Mesendoderm (in vitro differentiated cells): ENCODE measurements around the gene TMC1.
"Not testable (repeated sequence)": the region's sequence is repeated elsewhere in the genome, so short reads cannot be mapped to it uniquely, and the experiment has no call there.

Experiments
- DNase-seq: peaks from one replicate; pipeline ENCODE4 v3.0.0; 2013
- H2AK5ac ChIP-seq: 2 replicates; pipeline ENCODE4 v1.6.1; 2013; ENCODE audit warnings: low read length, inconsistent platforms
- H2BK120ac ChIP-seq: 2 replicates; pipeline ENCODE4 v1.6.1; 2013; ENCODE audit warnings: low read depth, mild to moderate bottlenecking, low read length, moderate library complexity, mixed read lengths
- H2BK15ac ChIP-seq: replicated peaks from 2 replicates; pipeline ENCODE4 v1.6.1; 2013; ENCODE audit warnings: low read depth, mild to moderate bottlenecking, moderate library complexity
- H2BK5ac ChIP-seq: 2 replicates; pipeline ENCODE4 v1.6.1; 2013; ENCODE audit warnings: low read length, inconsistent platforms
- H3K18ac ChIP-seq: 2 replicates; pipeline ENCODE4 v1.6.1; 2013; ENCODE audit warnings: mild to moderate bottlenecking, low read length, mixed read lengths
- H3K23ac ChIP-seq: one replicate; pipeline ENCODE4 v1.6.1; 2013; ENCODE audit warnings: low read length
- H3K27ac ChIP-seq: 2 replicates; pipeline ENCODE4 v1.5.1; 2013; ENCODE audit warnings: low read depth, mild to moderate bottlenecking, inconsistent platforms, low read length, moderate library complexity
- H3K27me3 ChIP-seq: 2 replicates; pipeline ENCODE4 v1.6.1; 2013; ENCODE audit warnings: low read length, control low read depth, mild to moderate bottlenecking, inconsistent platforms; ENCODE audit not compliant: insufficient read depth, poor library complexity
- H3K36me3 ChIP-seq: 2 replicates; pipeline ENCODE4 v1.6.1; 2013; ENCODE audit warnings: low read length, inconsistent platforms; ENCODE audit not compliant: control insufficient read depth, insufficient read depth
- H3K4ac ChIP-seq: one replicate; pipeline ENCODE4 v1.6.1; 2013; ENCODE audit warnings: low read depth, mild to moderate bottlenecking, low read length, moderate library complexity
- H3K4me1 ChIP-seq: 2 replicates; pipeline ENCODE4 v1.6.1; 2013; ENCODE audit warnings: low read depth, low read length, inconsistent platforms; ENCODE audit not compliant: control insufficient read depth
- H3K4me2 ChIP-seq: 2 replicates; pipeline ENCODE4 v1.6.1; 2013; ENCODE audit warnings: low read length
- H3K4me3 ChIP-seq: 2 replicates; pipeline ENCODE4 v1.5.1; 2013; ENCODE audit warnings: mild to moderate bottlenecking, low read length
- H3K56ac ChIP-seq: one replicate; pipeline ENCODE4 v1.6.1; 2013; ENCODE audit warnings: low read length
- H3K79me1 ChIP-seq: 2 replicates; pipeline ENCODE4 v1.6.1; 2013; ENCODE audit warnings: low read length, inconsistent platforms
- H3K79me2 ChIP-seq: 2 replicates; pipeline ENCODE4 v1.6.1; 2013; ENCODE audit warnings: mild to moderate bottlenecking, low read length; ENCODE audit not compliant: control insufficient read depth, insufficient read depth
- H3K9ac ChIP-seq: 2 replicates; pipeline ENCODE4 v1.6.1; 2013; ENCODE audit warnings: low read length, inconsistent platforms
- H4K5ac ChIP-seq: one replicate; pipeline ENCODE4 v1.6.1; 2013; ENCODE audit warnings: low read length
- H4K8ac ChIP-seq: one replicate; pipeline ENCODE4 v1.6.1; 2013; ENCODE audit warnings: low read depth, mild to moderate bottlenecking, control low read depth, low read length, moderate library complexity
- WGBS: extraction: QIAGEN DNeasy Blood & Tissue Kit; methylation state at CpG from one replicate; pipeline ENCODE4 v1.1.7; 2013; ENCODE audit warnings: low lambda C conversion rate, missing lambda C conversion rate; ENCODE audit not compliant: insufficient coverage; ENCODE audit errors: extremely low coverage; 5-methylcytosine and 5-hydroxymethylcytosine counted together

The TMC1 gene

DNA sequence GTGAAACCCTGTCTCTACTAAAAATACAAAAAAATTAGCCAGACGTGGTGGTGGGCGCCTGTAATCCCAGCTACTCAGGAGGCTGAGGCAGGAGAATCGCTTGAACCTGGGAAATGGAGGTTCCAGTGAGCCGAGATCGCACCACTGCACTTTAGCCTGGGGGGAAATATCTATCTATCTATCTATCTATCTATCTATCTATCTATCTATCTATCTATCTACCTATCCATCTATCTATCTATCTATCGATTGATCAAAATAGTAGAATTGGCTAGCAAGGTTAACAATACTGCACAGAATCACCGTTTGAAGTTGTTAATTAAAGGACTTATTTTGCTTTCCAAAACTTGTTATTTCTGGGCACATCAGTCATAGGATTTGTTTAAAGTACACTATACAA is 341.4 kb downstream of the TMC1 start:
- H4K5ac ChIP-seq, H3K18ac ChIP-seq, H3K4me2 ChIP-seq, H3K79me1 ChIP-seq, H3K27me3 ChIP-seq, H3K79me2 ChIP-seq, H3K9ac ChIP-seq, H2BK120ac ChIP-seq, H3K4ac ChIP-seq, H2AK5ac ChIP-seq, H2BK5ac ChIP-seq, H2BK15ac ChIP-seq, H3K56ac ChIP-seq, H3K4me1 ChIP-seq, H3K23ac ChIP-seq, H3K36me3 ChIP-seq, H3K27ac ChIP-seq, H4K8ac ChIP-seq, DNase-seq, H3K4me3 ChIP-seq: not testable (repeated sequence)
- no CpG with 5 or more reads among the region's 7 CpGs for WGBS

GRCh38 chr9:72863456-72864094 is 342.2 kb downstream of the TMC1 start:
- H2BK5ac ChIP-seq = no peak overlapping the region
- H3K4me3 ChIP-seq = no peak overlapping the region
- no CpG with 5 or more reads among the region's 4 CpGs for WGBS
- no peak overlapping the region for H3K9ac ChIP-seq
- H3K18ac ChIP-seq = no peak overlapping the region
- H3K79me1 ChIP-seq = no peaks in the 10 kb centered on the region
- H3K4me2 ChIP-seq = no peak overlapping the region
- H3K36me3 ChIP-seq = no peaks in the 10 kb centered on the region
- no peak overlapping the region for H3K23ac ChIP-seq
- H3K4ac ChIP-seq = no peak overlapping the region
- H4K5ac ChIP-seq = no peak overlapping the region
- H2BK15ac ChIP-seq = peak overlapping the region; percentile 7
- peak; percentile 81 for DNase-seq
- H2AK5ac ChIP-seq = no peak overlapping the region
- H3K56ac ChIP-seq = no peak overlapping the region
- no peak overlapping the region for H4K8ac ChIP-seq
- no peak overlapping the region for H3K27ac ChIP-seq
- no peaks in the 10 kb centered on the region for H3K79me2 ChIP-seq
- no peaks in the 10 kb centered on the region for H3K27me3 ChIP-seq
- peaks cover 2% of the 10 kb centered on the region for H3K4me1 ChIP-seq
- H2BK120ac ChIP-seq = no peak overlapping the region

- H2AK5ac ChIP-seq = no peak overlapping the region
- H3K4me1 ChIP-seq = peaks cover 2% of the 10 kb centered on the region
- H3K18ac ChIP-seq = no peak overlapping the region
- no peak for DNase-seq
- no peak overlapping the region for H3K4me2 ChIP-seq
- no peak overlapping the region for H4K5ac ChIP-seq
- H3K4me3 ChIP-seq = no peak overlapping the region
- H2BK15ac ChIP-seq = no peak overlapping the region
- H3K79me1 ChIP-seq = no peaks in the 10 kb centered on the region
- no peak overlapping the region for H3K56ac ChIP-seq
- no peaks in the 10 kb centered on the region for H3K79me2 ChIP-seq
- no peak overlapping the region for H3K27ac ChIP-seq
- H3K36me3 ChIP-seq = no peaks in the 10 kb centered on the region
- H2BK5ac ChIP-seq = no peak overlapping the region
- H4K8ac ChIP-seq = no peak overlapping the region
- no peaks in the 10 kb centered on the region for H3K27me3 ChIP-seq
- no peak overlapping the region for H3K9ac ChIP-seq
- WGBS = no CpG with 5 or more reads among the region's 1 CpG
- H3K4ac ChIP-seq = no peak overlapping the region
- no peak overlapping the region for H3K23ac ChIP-seq
- H2BK120ac ChIP-seq = no peak overlapping the region
Observed at GRCh38 chr9:72864327-72864726, 342.9 kb downstream of the TMC1 start.

DNA sequence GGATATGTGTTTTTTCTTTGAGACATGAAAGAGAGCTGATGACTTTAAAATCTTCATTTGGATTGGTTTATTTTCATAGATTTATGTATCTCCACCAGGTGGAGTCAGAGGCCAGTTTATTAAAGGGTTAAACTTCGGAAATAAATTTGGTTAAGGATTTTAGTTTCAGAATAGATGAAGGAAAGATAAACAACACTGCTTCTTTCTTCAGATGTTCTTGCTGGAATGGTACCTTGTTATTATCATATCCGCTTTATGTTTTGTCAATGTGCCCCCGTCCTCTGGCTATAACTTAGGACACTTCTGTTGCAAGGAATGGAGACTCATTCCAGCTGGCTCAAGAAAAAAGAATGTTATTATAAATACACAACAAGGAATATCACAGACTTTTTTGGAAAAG is 350.3 kb downstream of the TMC1 start:
- no CpG with 5 or more reads among the region's 3 CpGs for WGBS
- DNase-seq = no peak
- H3K27ac ChIP-seq = no peak overlapping the region
- H3K36me3 ChIP-seq = no peaks in the 10 kb centered on the region
- H3K79me2 ChIP-seq = no peaks in the 10 kb centered on the region
- no peak overlapping the region for H3K9ac ChIP-seq
- no peak overlapping the region for H3K23ac ChIP-seq
- H3K56ac ChIP-seq = no peak overlapping the region
- H3K79me1 ChIP-seq = no peaks in the 10 kb centered on the region
- no peak overlapping the region for H2AK5ac ChIP-seq
- H2BK5ac ChIP-seq = no peak overlapping the region
- H3K18ac ChIP-seq = no peak overlapping the region
- H3K4me3 ChIP-seq = no peak overlapping the region
- no peaks in the 10 kb centered on the region for H3K4me1 ChIP-seq
- H3K27me3 ChIP-seq = no peaks in the 10 kb centered on the region
- H4K5ac ChIP-seq = no peak overlapping the region
- no peak overlapping the region for H2BK120ac ChIP-seq
- no peak overlapping the region for H4K8ac ChIP-seq
- H2BK15ac ChIP-seq = no peak overlapping the region
- H3K4me2 ChIP-seq = no peak overlapping the region
- H3K4ac ChIP-seq = no peak overlapping the region

DNA sequence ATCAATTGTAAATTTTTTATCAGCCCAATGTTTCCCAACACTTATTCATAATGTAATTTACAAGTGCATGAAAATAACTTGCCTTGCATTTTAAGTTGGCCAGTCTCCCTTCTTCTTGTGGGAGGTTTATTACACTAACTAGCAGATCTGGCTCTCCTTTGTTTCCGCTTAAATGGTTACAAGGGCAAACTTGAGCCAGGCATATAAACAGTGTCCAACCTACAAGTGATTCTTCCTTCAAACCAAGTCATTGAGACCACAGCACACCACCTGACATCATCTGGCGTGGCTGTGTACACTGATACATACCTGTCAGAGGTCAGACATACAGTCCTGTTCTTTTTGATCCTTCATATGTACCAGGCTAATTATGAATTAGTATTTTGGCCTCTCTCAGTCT is 351.3 kb downstream of the TMC1 start:
- H3K36me3 ChIP-seq = no peaks in the 10 kb centered on the region
- no peak overlapping the region for H3K56ac ChIP-seq
- no peak overlapping the region for H4K8ac ChIP-seq
- no peak for DNase-seq
- H2BK15ac ChIP-seq = no peak overlapping the region
- H3K27ac ChIP-seq = no peak overlapping the region
- no peak overlapping the region for H3K4me3 ChIP-seq
- no peak overlapping the region for H3K23ac ChIP-seq
- no peak overlapping the region for H3K18ac ChIP-seq
- no peaks in the 10 kb centered on the region for H3K79me1 ChIP-seq
- no peak overlapping the region for H4K5ac ChIP-seq
- no peaks in the 10 kb centered on the region for H3K79me2 ChIP-seq
- H2AK5ac ChIP-seq = no peak overlapping the region
- H3K4me2 ChIP-seq = no peak overlapping the region
- H2BK5ac ChIP-seq = no peak overlapping the region
- no peak overlapping the region for H3K9ac ChIP-seq
- no peaks in the 10 kb centered on the region for H3K27me3 ChIP-seq
- no peaks in the 10 kb centered on the region for H3K4me1 ChIP-seq
- WGBS = no CpG with 5 or more reads among the region's 2 CpGs
- no peak overlapping the region for H3K4ac ChIP-seq
- no peak overlapping the region for H2BK120ac ChIP-seq

- no CpG with 5 or more reads among the region's 1 CpG for WGBS
- H3K56ac ChIP-seq = no peak overlapping the region
Observed at GRCh38 chr9:72873456-72873855, 352.0 kb downstream of the TMC1 start.

More at GRCh38 chr9:72873456-72873855, 352.0 kb downstream of the TMC1 start:
- H3K23ac ChIP-seq = no peak overlapping the region
- H2AK5ac ChIP-seq = no peak overlapping the region
- no peak overlapping the region for H3K9ac ChIP-seq
- H3K18ac ChIP-seq = no peak overlapping the region
- DNase-seq = no peak
- no peaks in the 10 kb centered on the region for H3K36me3 ChIP-seq
- no peak overlapping the region for H3K4ac ChIP-seq
- H3K4me3 ChIP-seq = no peak overlapping the region
- H2BK15ac ChIP-seq = no peak overlapping the region
- H3K4me1 ChIP-seq = no peaks in the 10 kb centered on the region
- H3K79me2 ChIP-seq = no peaks in the 10 kb centered on the region
- no peak overlapping the region for H3K27ac ChIP-seq
- no peak overlapping the region for H2BK5ac ChIP-seq
- no peak overlapping the region for H3K4me2 ChIP-seq
- no peak overlapping the region for H4K8ac ChIP-seq
- H3K27me3 ChIP-seq = no peaks in the 10 kb centered on the region
- no peaks in the 10 kb centered on the region for H3K79me1 ChIP-seq
- H2BK120ac ChIP-seq = no peak overlapping the region
- no peak overlapping the region for H4K5ac ChIP-seq
